AG09309 (cell line): ENCODE data around the gene SLC2A4.
"Not testable (repeated sequence)": the region's sequence is repeated elsewhere in the genome, so short reads cannot be mapped to it uniquely, and the experiment has no call there.

Experiments
- DNase-seq: peaks from one replicate; pipeline ENCODE4 v3.0.0-alpha.2; 2010; ENCODE audit warnings: low read depth
- H3K4me3 ChIP-seq: 2 replicates; pipeline ENCODE4 v1.5.1; 2011; ENCODE audit warnings: mild to moderate bottlenecking, low read depth, low read length, moderate library complexity; ENCODE audit not compliant: control insufficient read depth
- CTCF ChIP-seq: IDR thresholded peaks from 2 replicates; pipeline ENCODE4 v1.5.1; 2011; ENCODE audit warnings: mild to moderate bottlenecking, low read depth, low read length, inconsistent platforms; ENCODE audit not compliant: insufficient read depth, control insufficient read depth; ENCODE audit errors: missing control alignments

Gene SLC2A4

DNA sequence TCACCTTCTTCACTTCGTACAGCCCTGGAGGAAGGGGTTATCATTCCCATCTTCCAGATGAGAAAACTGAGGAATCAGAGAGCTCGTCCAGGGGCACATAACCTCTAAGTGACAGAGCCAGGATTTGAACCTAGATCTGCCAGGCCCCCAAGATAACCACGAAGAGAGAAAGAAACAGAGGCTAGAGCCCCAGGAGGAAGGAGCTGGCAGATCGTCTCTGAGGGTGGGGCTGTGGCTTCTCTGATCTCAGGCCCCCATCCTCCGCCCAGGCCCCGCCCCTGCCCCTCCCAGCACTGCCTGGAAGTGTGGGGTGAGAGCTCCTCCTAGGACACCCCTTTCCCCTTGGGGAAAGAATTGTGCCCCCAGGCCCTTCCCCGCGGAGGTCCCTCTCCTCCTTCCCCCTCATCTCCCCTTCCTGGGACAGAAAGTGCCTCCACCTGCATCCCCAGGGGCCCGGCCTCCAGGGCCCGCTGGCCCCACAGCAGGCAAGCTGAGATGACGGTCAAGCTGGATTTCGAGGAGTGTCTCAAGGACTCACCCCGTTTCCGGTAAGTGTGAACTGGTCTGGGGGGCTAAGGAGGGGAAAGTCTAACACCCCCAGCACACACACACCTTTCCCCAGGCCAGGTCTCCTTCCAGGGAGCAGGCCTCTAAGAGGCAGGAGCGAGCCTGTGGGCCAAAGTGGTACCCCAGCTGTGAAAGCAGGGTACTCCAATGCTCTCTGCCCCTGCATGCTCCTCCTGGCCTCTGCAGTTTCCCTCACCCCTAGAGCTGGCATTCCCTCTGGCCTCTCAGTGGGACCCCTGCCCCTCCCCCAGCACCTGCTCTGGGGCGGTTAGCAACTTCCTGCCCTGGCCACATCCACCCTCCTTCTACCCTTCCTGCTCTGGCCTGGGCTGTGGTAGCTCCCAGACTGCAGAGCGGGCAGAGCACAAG lies 55.0 kb downstream of the SLC2A4 start, which contains the start of gene ACAP1:
Gene ACAP1, plus strand, starts transcription at position 290 of the 936 bp plus-strand sequence. Its CDS starts 206 bp downstream, at position 496.
- TF ChIP-seq CTCF, result no peak

DNA sequence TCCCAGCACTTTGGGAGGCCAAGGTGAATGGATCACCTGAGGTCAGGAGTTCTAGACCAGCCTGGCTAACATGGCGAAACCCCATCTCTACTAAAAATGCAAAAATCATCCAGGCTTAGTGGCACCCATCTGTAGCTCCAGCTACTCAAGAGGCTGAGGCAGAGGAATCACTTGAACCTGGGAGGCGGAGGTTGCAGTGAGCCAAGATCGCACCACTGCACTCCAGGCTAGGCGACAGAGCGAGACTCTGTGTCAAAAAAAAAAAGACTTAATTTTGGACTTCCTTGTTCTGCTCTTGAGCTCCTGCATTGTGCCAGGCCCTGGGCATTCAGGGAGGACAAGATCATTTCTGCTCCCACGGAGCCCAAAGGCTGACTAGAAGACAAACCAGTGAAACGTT lies 56.1 kb downstream of the SLC2A4 start:
- not testable (repeated sequence) for H3K4me3 ChIP-seq, DNase-seq

More for the DNA sequence above, 55.0 kb downstream of the SLC2A4 start, which contains the start of gene ACAP1:
- DNase-seq, result no peak
- H3K4me3 ChIP-seq, result no peak within 1 kb of the TSS
